Endothelial cell of umbilical vein (primary cell): ENCODE data around the gene C3. TPM values are rescaled to one million over a fixed set of nuclear protein-coding genes. Genes with fewer than 3 reads are reported as not detected.

ENCODE experiments used
- BruUV-seq: library from RNA; stranded (reverse); fragments of 400-500 nt; replicated peaks from 2 replicates; lab custom pipeline; 2021; lab: Mats Ljungman, UMichigan
- CTCF ChIA-PET: fragments of 300-600, 350-600 bp; sonication (Branson Sonifier 250); formaldehyde crosslinking; loops from one replicate; lab custom pipeline; 2021; ENCODE audit warnings: antibody characterized with exemption, inconsistent platforms; lab: Charles Lee
- POLR2A ChIA-PET: fragments of 300-600, 350-600 bp; sonication (Branson Sonifier 250); formaldehyde crosslinking; loops from one replicate; lab custom pipeline; 2021; ENCODE audit warnings: antibody characterized with exemption, inconsistent platforms; lab: Charles Lee
- DNase-seq: peaks from one replicate; pipeline ENCODE4 v3.0.0-alpha.2; 2011; ENCODE audit warnings: low read depth, low spot score
- FAIRE-seq: peaks from 2 replicates; lab custom pipeline; 2011; peaks lifted over from hg19 to GRCh38; lab: Jason Lieb, UNC
- H2AFZ ChIP-seq: 2 replicates; pipeline ENCODE4 v1.6.0; 2012; ENCODE audit warnings: low read depth, low read length, control low read depth, inconsistent platforms
- H3K27ac ChIP-seq: 2 replicates; pipeline ENCODE4 v1.5.1; 2011; ENCODE audit warnings: low read depth, mild to moderate bottlenecking, control low read depth, low read length, moderate library complexity; ENCODE audit not compliant: insufficient read depth
- H3K27me3 ChIP-seq, 2 experiments: 2 replicates each; pipeline versions ENCODE4 v1.6.0 to v1.6.1; 2011; ENCODE audit warnings: low read length in 2 of 2, mixed read lengths in 1 of 2; ENCODE audit not compliant: control insufficient read depth in 2 of 2, insufficient read depth in 2 of 2
- H3K36me3 ChIP-seq, 2 experiments: 2 replicates in 1 of 2; 3 replicates in 1 of 2; pipeline ENCODE4 v1.5.1; 2011; ENCODE audit warnings: low read length in 2 of 2, mild to moderate bottlenecking in 1 of 2, moderate library complexity in 1 of 2; ENCODE audit not compliant: control insufficient read depth in 2 of 2, insufficient read depth in 2 of 2; ENCODE audit errors: extremely low read depth in 1 of 2
- H3K4me1 ChIP-seq: 3 replicates; pipeline ENCODE4 v1.5.1; 2011; ENCODE audit warnings: mild to moderate bottlenecking, low read length; ENCODE audit not compliant: control insufficient read depth, insufficient read depth; ENCODE audit errors: extremely low read depth
- H3K4me2 ChIP-seq: 2 replicates; pipeline ENCODE4 v1.6.1; 2011; ENCODE audit warnings: low read length, control low read depth, mixed read lengths; ENCODE audit not compliant: insufficient read depth
- H3K4me3 ChIP-seq, 3 experiments: fragments of 200-600 bp in 1 of 3; sonication (generic), shearing (Covaris generic) in 1 of 3; replicated peaks in 1 of 3; 2 replicates each; pipeline ENCODE4 v1.5.1; 2011 to 2016; ENCODE audit warnings: control low read depth in 3 of 3, low read length in 3 of 3, mild to moderate bottlenecking in 2 of 3, inconsistent platforms in 1 of 3, low read depth in 1 of 3, moderate library complexity in 1 of 3; ENCODE audit not compliant: insufficient read depth in 1 of 3
- H3K79me2 ChIP-seq: 2 replicates; pipeline ENCODE4 v1.6.0; 2012; ENCODE audit warnings: low read length, inconsistent platforms; ENCODE audit not compliant: control insufficient read depth, insufficient read depth
- H3K9ac ChIP-seq: replicated peaks from 2 replicates; pipeline ENCODE3; 2011; ENCODE audit warnings: low read length, control low read depth; ENCODE audit not compliant: insufficient read depth; ENCODE audit errors: extremely low read depth
- H3K9me1 ChIP-seq: replicated peaks from 3 replicates; pipeline ENCODE4 v1.6.0; 2011; ENCODE audit warnings: mild to moderate bottlenecking, low read length; ENCODE audit not compliant: control insufficient read depth, insufficient read depth; ENCODE audit errors: extremely low read depth
- H3K9me3 ChIP-seq: replicated peaks from 2 replicates; pipeline ENCODE4 v1.5.1; 2012; ENCODE audit warnings: low read length, inconsistent platforms; ENCODE audit not compliant: control insufficient read depth, insufficient read depth
- H4K20me1 ChIP-seq: replicated peaks from 2 replicates; pipeline ENCODE3; 2011; ENCODE audit warnings: mild to moderate bottlenecking, low read length; ENCODE audit not compliant: control insufficient read depth, insufficient read depth; ENCODE audit errors: extremely low read depth
- CTCF ChIP-seq, 2 donors: IDR thresholded peaks; 1 replicate in 1 of 2; 2 replicates in 1 of 2; pipeline ENCODE4 v1.5.1; 2011; ENCODE audit warnings: low read length in 2 of 2, mild to moderate bottlenecking in 2 of 2, moderate library complexity in 2 of 2, control low read depth in 1 of 2, inconsistent platforms in 1 of 2, low read depth in 1 of 2; ENCODE audit not compliant: insufficient read depth in 1 of 2; ENCODE audit errors: extremely low read depth in 1 of 2
- EZH2 ChIP-seq: IDR thresholded peaks from 2 replicates; pipeline ENCODE4 v1.6.1; 2012; ENCODE audit warnings: borderline replicate concordance, low read depth, mild to moderate bottlenecking, moderate library complexity, low read length, inconsistent platforms; ENCODE audit not compliant: severe bottlenecking
- FOS ChIP-seq: IDR thresholded peaks from 2 replicates; pipeline ENCODE4 v1.6.1; 2011; ENCODE audit warnings: mild to moderate bottlenecking, low read length, moderate library complexity, borderline replicate concordance; ENCODE audit not compliant: insufficient read depth
- GATA2 ChIP-seq: IDR thresholded peaks from 2 replicates; pipeline ENCODE4 v1.7.0; 2011; ENCODE audit warnings: low read depth, mild to moderate bottlenecking, moderate library complexity, mixed read lengths, low read length; ENCODE audit not compliant: insufficient read length, insufficient read depth
- JUN ChIP-seq: IDR thresholded peaks from 2 replicates; pipeline ENCODE4 v1.6.1; 2011; ENCODE audit warnings: borderline replicate concordance, low read depth; ENCODE audit not compliant: insufficient read length, insufficient read depth
- MAX ChIP-seq: IDR thresholded peaks from 2 replicates; pipeline ENCODE4 v1.6.1; 2011; ENCODE audit not compliant: insufficient read depth, insufficient read length
- MYC ChIP-seq: IDR thresholded peaks from one replicate; pipeline ENCODE4 v1.6.1; 2011; ENCODE audit warnings: mild to moderate bottlenecking, low read depth, low read length
- POLR2A ChIP-seq: IDR thresholded peaks from 2 replicates; pipeline ENCODE4 v1.6.1; 2012; ENCODE audit warnings: low read depth, mild to moderate bottlenecking, control low read depth, low read length
- POLR2AphosphoS5 ChIP-seq: IDR thresholded peaks from 2 replicates; pipeline ENCODE4 v1.6.1; 2012; ENCODE audit warnings: low read depth, mild to moderate bottlenecking, control low read depth, low read length, moderate library complexity; ENCODE audit not compliant: insufficient read depth
- dilution Hi-C: fragments of 300-500 bp; cut with MboI; formaldehyde crosslinking; loops from one replicate; pipeline ENCODE4 v1.15.0; 2019; ENCODE audit warnings: low sequenced_read_pairs; ENCODE audit not compliant: extremely low pct_ligation_motif_present
- intact Hi-C: fragments of 100-400 bp; cut with micrococcal nuclease; formaldehyde crosslinking; loops from one replicate; pipeline ENCODE4 v1.10.0; 2022
- polyA plus RNA-seq, 4 experiments: library from polyadenylated mRNA; depleted of rRNA in 3 of 4; stranded (reverse) in 3 of 4; unstranded in 1 of 4; fragments of >200 nt; gene quantifications; 2 replicates each; pipeline versions ENCODE4 v1.2.1 to v1.2.3, GENCODE V29; 2011 to 2012; ENCODE audit warnings: missing spikeins in 1 of 4
- total RNA-seq: library from RNA; stranded (reverse); gene quantifications from 2 replicates; pipeline ENCODE4 v1.2.3, GENCODE V29; 2021

C3 gene
- total and polyA plus RNA-seq, 2 donors (not counting 3 experiments of a cell fraction or from before 2014, with no cell fraction given), result 0.23 TPM; not detected in 1

- dilution Hi-C loops, result no loop called here
- no TSS peak for BruUV-seq
- POLR2A ChIA-PET, result no interaction called here
These were observed 2.9 kb downstream of the C3 start for GRCh38 chr19:6717441-6717971.

More at GRCh38 chr19:6717441-6717971, 2.9 kb downstream of the C3 start:
- Histone ChIP-seq H3K4me3 (no peak overlapping the region), H3K27me3 (no peaks in the 10 kb centered on the region), H3K79me2 (no peaks in the 10 kb centered on the region), H3K9ac (no peak overlapping the region), H3K9me1 (no peaks in the 10 kb centered on the region), H3K4me1 (no peaks in the 10 kb centered on the region), H3K36me3 (no peaks in the 10 kb centered on the region), H3K4me2 (no peak overlapping the region), H3K27ac (no peak overlapping the region), H3K9me3 (no peaks in the 10 kb centered on the region), H2AFZ (no peak overlapping the region), H4K20me1 (no peaks in the 10 kb centered on the region)
- CTCF ChIA-PET, result no interaction called here
- intact Hi-C loops, result no loop called here
- no peak for DNase-seq
- TF ChIP-seq MAX, result no peak
- TF ChIP-seq CTCF (IDR thresholded peaks at IDR 0.05; ENCODE audit: extremely low read depth in 1 of 2, insufficient read depth in 1 of 2, low read depth in 1 of 2, low read length in 2 of 2), result no peak
- no peak for TF ChIP-seq POLR2AphosphoS5
- TF ChIP-seq FOS, result no peak
- no peak for TF ChIP-seq POLR2A
- no peak for TF ChIP-seq MYC
- no peak for TF ChIP-seq EZH2
- TF ChIP-seq JUN, result no peak
- no peak for TF ChIP-seq GATA2
- FAIRE-seq, result peak; percentile 50
